Measurements from ENCODE around the gene MAGEB2. TPM values are rescaled to one million over a fixed set of nuclear protein-coding genes. Genes with fewer than 3 reads are reported as not detected.

The MAGEB2 gene
- total and polyA plus RNA-seq, 2 donors, result 0.05 TPM; not detected in 1

GRCh38 chrX:30219372-30219771 lies 4.0 kb downstream of the MAGEB2 start:
- Histone ChIP-seq H3K4me3 (ENCODE audit: low read length in 2 of 2) (no peak overlapping the region), H3K36me3 (ENCODE audit: control insufficient read depth in 2 of 2, insufficient read depth in 2 of 2, low read length in 1 of 2) (no peaks in the 10 kb centered on the region), H3K4me1 (ENCODE audit: control insufficient read depth in 2 of 2, insufficient read depth in 2 of 2, low read length in 2 of 2) (no peaks in the 10 kb centered on the region), H3K9me3 (ENCODE audit: control insufficient read depth in 2 of 2, insufficient read depth in 1 of 2, low read length in 1 of 2) (no peaks in the 10 kb centered on the region), H3K27ac (ENCODE audit: low read depth in 1 of 2, low read length in 1 of 2) (no peak overlapping the region), H3K27me3 (ENCODE audit: control insufficient read depth in 2 of 2, insufficient read depth in 1 of 2, low read length in 1 of 2) (no peaks in the 10 kb centered on the region)
- DNase-seq (ENCODE audit: low read depth in 6 of 9, low spot score in 9 of 9), result no peak
- WGBS, result 94% methylated on average over 4 of the region's 4 CpGs

DNA sequence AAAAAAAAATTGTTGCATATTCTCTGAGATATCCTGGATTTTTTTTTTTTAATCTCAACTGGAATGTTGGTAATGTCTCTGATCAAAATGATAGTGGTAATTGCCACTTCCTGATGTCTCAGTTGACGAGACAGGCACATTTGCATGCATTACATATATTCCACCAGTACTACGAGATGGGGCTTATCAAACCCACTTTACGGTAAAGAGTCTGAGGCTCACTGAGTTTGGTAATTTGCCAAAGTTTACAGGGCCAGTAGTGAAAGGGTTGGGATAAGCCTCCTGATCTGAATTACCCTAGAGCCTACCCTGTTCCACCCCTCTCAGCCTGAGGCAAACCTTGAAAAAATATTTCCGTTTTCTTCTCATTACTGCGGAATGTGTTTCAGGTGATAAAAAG lies 5.3 kb downstream of the MAGEB2 start:
- H3K36me3 ChIP-seq (ENCODE audit: control insufficient read depth in 2 of 2, insufficient read depth in 2 of 2, low read length in 1 of 2), result no peaks in the 10 kb centered on the region
- H3K4me1 ChIP-seq (ENCODE audit: control insufficient read depth in 2 of 2, insufficient read depth in 2 of 2, low read length in 2 of 2), result no peaks in the 10 kb centered on the region
- H3K27me3 ChIP-seq (ENCODE audit: control insufficient read depth in 2 of 2, insufficient read depth in 1 of 2, low read length in 1 of 2), result no peaks in the 10 kb centered on the region
- 93% methylated on average over 5 of the region's 5 CpGs for WGBS
- no peaks in the 10 kb centered on the region for H3K9me3 ChIP-seq (ENCODE audit: control insufficient read depth in 2 of 2, insufficient read depth in 1 of 2, low read length in 1 of 2)
- H3K27ac ChIP-seq (ENCODE audit: low read depth in 1 of 2, low read length in 1 of 2), result no peak overlapping the region
- no peak for DNase-seq (ENCODE audit: low read depth in 6 of 9, low spot score in 9 of 9)
- H3K4me3 ChIP-seq (ENCODE audit: low read length in 2 of 2), result no peak overlapping the region

- WGBS, result 77% methylated on average over 2 of the region's 2 CpGs
- H3K4me1 ChIP-seq (ENCODE audit: control insufficient read depth in 2 of 2, insufficient read depth in 2 of 2, low read length in 2 of 2), result no peaks in the 10 kb centered on the region
- H3K27ac ChIP-seq (ENCODE audit: low read depth in 1 of 2, low read length in 1 of 2), result no peak overlapping the region
- no peak overlapping the region for H3K4me3 ChIP-seq (ENCODE audit: low read length in 2 of 2)
- no peaks in the 10 kb centered on the region for H3K27me3 ChIP-seq (ENCODE audit: control insufficient read depth in 2 of 2, insufficient read depth in 1 of 2, low read length in 1 of 2)
- H3K36me3 ChIP-seq (ENCODE audit: control insufficient read depth in 2 of 2, insufficient read depth in 2 of 2, low read length in 1 of 2), result no peaks in the 10 kb centered on the region
- no peak for DNase-seq (ENCODE audit: low read depth in 6 of 9, low spot score in 9 of 9)
- no peaks in the 10 kb centered on the region for H3K9me3 ChIP-seq (ENCODE audit: control insufficient read depth in 2 of 2, insufficient read depth in 1 of 2, low read length in 1 of 2)
These were observed 9.2 kb downstream of the MAGEB2 start for GRCh38 chrX:30224536-30224935.

- H3K9me3 ChIP-seq (ENCODE audit: control insufficient read depth in 2 of 2, insufficient read depth in 1 of 2, low read length in 1 of 2), result no peaks in the 10 kb centered on the region
- no peak overlapping the region for H3K27ac ChIP-seq (ENCODE audit: low read depth in 1 of 2, low read length in 1 of 2)
- no peak overlapping the region for H3K4me3 ChIP-seq (ENCODE audit: low read length in 2 of 2)
- WGBS, result 85% methylated on average over 1 of the region's 1 CpG
- DNase-seq (ENCODE audit: low read depth in 6 of 9, low spot score in 9 of 9), result no peak
- no peaks in the 10 kb centered on the region for H3K36me3 ChIP-seq (ENCODE audit: control insufficient read depth in 2 of 2, insufficient read depth in 2 of 2, low read length in 1 of 2)
- no peaks in the 10 kb centered on the region for H3K4me1 ChIP-seq (ENCODE audit: control insufficient read depth in 2 of 2, insufficient read depth in 2 of 2, low read length in 2 of 2)
- no peaks in the 10 kb centered on the region for H3K27me3 ChIP-seq (ENCODE audit: control insufficient read depth in 2 of 2, insufficient read depth in 1 of 2, low read length in 1 of 2)
These were observed 13.2 kb downstream of the MAGEB2 start for GRCh38 chrX:30228526-30228925.

- no peaks in the 10 kb centered on the region for H3K27me3 ChIP-seq (ENCODE audit: control insufficient read depth in 2 of 2, insufficient read depth in 1 of 2, low read length in 1 of 2)
- no peaks in the 10 kb centered on the region for H3K36me3 ChIP-seq (ENCODE audit: control insufficient read depth in 2 of 2, insufficient read depth in 2 of 2, low read length in 1 of 2)
- WGBS, result 82% methylated on average over 4 of the region's 4 CpGs
- no peaks in the 10 kb centered on the region for H3K9me3 ChIP-seq (ENCODE audit: control insufficient read depth in 2 of 2, insufficient read depth in 1 of 2, low read length in 1 of 2)
- H3K4me3 ChIP-seq (ENCODE audit: low read length in 2 of 2), result no peak within 1 kb of the TSS
- no peak within 1 kb of the TSS for H3K27ac ChIP-seq (ENCODE audit: low read depth in 1 of 2, low read length in 1 of 2)
- no peak for DNase-seq (ENCODE audit: low read depth in 6 of 9, low spot score in 9 of 9)
- H3K4me1 ChIP-seq (ENCODE audit: control insufficient read depth in 2 of 2, insufficient read depth in 2 of 2, low read length in 2 of 2), result no peaks in the 10 kb centered on the region
These were observed 15.0 kb downstream of the MAGEB2 start, which contains the start of gene MAGEB3 for GRCh38 chrX:30230395-30230794. MAGEB3 (plus strand) TSS chrX:30230657; CDS start chrX:30235925, 5,268 bp downstream.

DNA sequence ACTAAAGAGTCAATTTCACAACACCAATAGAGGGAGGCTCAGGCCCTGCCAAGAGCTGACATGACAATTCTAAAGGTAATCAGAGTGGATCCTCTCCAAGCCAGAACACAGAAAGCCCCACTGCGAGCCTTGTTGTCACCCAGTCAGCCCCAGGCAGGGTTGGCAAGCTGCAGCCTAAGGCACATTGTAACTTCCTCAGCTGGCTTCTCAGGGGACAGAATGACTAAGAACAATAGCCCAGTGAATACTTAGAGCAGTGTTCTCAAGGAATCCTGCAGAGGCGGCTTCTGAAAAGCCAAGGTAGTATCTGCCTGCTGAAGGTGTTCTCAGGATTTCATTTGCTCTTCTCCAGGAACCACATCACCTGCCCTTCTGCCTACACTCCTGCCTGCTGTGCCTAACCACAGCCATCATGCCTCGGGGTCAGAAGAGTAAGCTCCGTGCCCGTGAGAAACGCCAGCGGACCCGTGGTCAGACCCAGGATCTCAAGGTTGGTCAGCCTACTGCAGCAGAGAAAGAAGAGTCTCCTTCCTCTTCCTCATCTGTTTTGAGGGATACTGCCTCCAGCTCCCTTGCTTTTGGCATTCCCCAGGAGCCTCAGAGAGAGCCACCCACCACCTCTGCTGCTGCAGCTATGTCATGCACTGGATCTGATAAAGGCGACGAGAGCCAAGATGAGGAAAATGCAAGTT lies 26.5 kb downstream of the MAGEB2 start, which contains the start of gene MAGEB4:
Gene MAGEB4, plus strand, starts transcription at position 277 of the 692 bp plus-strand sequence. Its CDS starts 136 bp downstream, at position 413.
- Histone ChIP-seq H3K4me3 (ENCODE audit: low read length in 2 of 2) (no peak within 1 kb of the TSS), H3K4me1 (ENCODE audit: control insufficient read depth in 2 of 2, insufficient read depth in 2 of 2, low read length in 2 of 2) (no peaks in the 10 kb centered on the region), H3K27me3 (ENCODE audit: control insufficient read depth in 2 of 2, insufficient read depth in 1 of 2, low read length in 1 of 2) (no peaks in the 10 kb centered on the region), H3K27ac (ENCODE audit: low read depth in 1 of 2, low read length in 1 of 2) (no peak within 1 kb of the TSS), H3K9me3 (ENCODE audit: control insufficient read depth in 2 of 2, insufficient read depth in 1 of 2, low read length in 1 of 2) (no peaks in the 10 kb centered on the region), H3K36me3 (ENCODE audit: control insufficient read depth in 2 of 2, insufficient read depth in 2 of 2, low read length in 1 of 2) (no peaks in the 10 kb centered on the region)
- WGBS, result 93% methylated on average over 10 of the region's 10 CpGs
- no peak for DNase-seq (ENCODE audit: low read depth in 6 of 9, low spot score in 9 of 9)

DNA sequence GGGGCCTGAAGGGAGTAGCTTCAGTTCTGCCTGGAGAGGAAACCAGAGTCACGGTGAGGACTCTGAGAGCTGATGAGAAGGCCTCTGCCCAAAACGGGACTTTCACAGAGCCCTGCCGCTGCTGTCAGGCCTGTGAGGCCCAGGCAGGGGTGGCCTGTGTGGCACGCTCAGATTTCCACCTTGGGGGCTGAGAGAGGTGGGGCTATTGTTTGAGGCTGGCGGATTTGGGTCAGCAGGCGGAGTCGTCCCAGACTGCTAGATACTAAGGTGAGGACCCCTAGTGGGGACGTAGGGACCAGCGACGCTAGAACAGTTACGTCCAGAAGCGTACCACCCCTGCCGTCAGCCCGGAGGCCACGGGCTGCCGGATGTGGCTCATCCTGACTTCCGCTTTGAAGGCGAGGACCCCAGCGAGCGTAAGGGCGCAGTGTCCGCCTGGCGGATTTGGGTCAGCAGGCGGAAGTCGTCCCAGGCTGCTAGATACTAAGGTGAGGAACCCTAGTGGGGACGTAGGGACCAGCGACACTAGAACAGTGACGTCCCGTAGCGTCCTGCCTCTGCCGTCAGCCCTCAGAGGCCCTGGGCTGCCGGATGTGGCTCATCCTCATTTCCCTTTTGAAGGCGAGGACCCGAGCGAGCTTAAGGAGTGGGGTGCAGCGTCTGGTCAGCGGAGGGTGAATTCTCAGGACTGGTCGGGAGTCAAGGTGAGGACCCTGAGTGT lies 31.6 kb downstream of the MAGEB2 start, which contains the start of gene MAGEB1:
Gene MAGEB1, plus strand, starts transcription at position 378 of the 721 bp plus-strand sequence. CDS start 3,348 bp downstream, outside the sequence.
- Histone ChIP-seq H3K4me3 (ENCODE audit: low read length in 2 of 2) (no peak within 1 kb of the TSS), H3K27ac (ENCODE audit: low read depth in 1 of 2, low read length in 1 of 2) (no peak within 1 kb of the TSS), H3K9me3 (ENCODE audit: control insufficient read depth in 2 of 2, insufficient read depth in 1 of 2, low read length in 1 of 2) (no peaks in the 10 kb centered on the region), H3K36me3 (ENCODE audit: control insufficient read depth in 2 of 2, insufficient read depth in 2 of 2, low read length in 1 of 2) (no peaks in the 10 kb centered on the region), H3K4me1 (ENCODE audit: control insufficient read depth in 2 of 2, insufficient read depth in 2 of 2, low read length in 2 of 2) (no peaks in the 10 kb centered on the region), H3K27me3 (ENCODE audit: control insufficient read depth in 2 of 2, insufficient read depth in 1 of 2, low read length in 1 of 2) (no peaks in the 10 kb centered on the region)
- DNase-seq (ENCODE audit: low read depth in 6 of 9, low spot score in 9 of 9), result no peak
- WGBS, result 94% methylated on average over 38 of the region's 38 CpGs

DNA sequence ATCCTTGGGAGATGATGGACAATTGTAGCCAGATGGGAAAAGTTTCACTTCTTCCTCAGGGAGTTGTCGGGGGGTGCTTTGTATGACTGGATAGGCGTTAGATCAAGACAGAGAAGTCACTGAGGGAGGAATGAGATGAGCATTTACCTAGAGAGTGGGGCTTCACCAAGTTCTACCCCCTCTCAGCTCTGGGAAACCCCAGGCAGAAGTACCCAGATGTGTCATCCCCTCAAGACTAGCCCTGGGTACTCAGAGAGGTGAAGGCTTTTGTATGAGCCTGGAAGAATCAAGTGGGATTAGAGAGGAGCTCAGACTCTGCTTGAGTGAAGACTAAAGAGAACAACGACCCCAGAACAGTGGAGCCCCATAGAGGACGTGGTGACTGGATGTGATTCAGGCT lies 33.5 kb downstream of the MAGEB2 start:
- Histone ChIP-seq H3K4me1 (ENCODE audit: control insufficient read depth in 2 of 2, insufficient read depth in 2 of 2, low read length in 2 of 2) (no peaks in the 10 kb centered on the region), H3K27ac (ENCODE audit: low read depth in 1 of 2, low read length in 1 of 2) (no peak overlapping the region), H3K4me3 (ENCODE audit: low read length in 2 of 2) (no peak overlapping the region), H3K36me3 (ENCODE audit: control insufficient read depth in 2 of 2, insufficient read depth in 2 of 2, low read length in 1 of 2) (no peaks in the 10 kb centered on the region), H3K27me3 (ENCODE audit: control insufficient read depth in 2 of 2, insufficient read depth in 1 of 2, low read length in 1 of 2) (no peaks in the 10 kb centered on the region), H3K9me3 (ENCODE audit: control insufficient read depth in 2 of 2, insufficient read depth in 1 of 2, low read length in 1 of 2) (no peaks in the 10 kb centered on the region)
- 92% methylated on average over 4 of the region's 4 CpGs for WGBS
- no peak for DNase-seq (ENCODE audit: low read depth in 6 of 9, low spot score in 9 of 9)

DNA sequence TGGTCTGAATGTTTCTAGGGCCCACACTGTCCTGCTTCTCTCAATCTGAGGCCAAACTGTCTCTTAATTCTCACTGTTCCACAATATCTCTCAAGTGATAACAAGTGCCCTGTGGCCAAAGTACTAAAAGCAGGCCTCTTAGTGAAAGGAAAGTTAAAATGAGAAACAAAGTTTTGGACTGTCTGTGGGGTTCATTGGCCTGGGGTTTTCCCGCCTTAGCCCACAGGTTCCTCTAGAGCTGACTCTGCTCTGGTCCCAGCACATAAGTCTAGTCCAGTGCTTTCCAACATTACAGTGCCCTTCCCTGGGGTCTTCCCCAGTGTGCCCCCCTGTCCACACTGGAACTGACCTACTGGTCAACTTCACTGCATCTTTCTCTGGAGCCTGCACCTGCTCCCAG lies 37.9 kb downstream of the MAGEB2 start:
- H3K9me3 ChIP-seq (ENCODE audit: control insufficient read depth in 2 of 2, insufficient read depth in 1 of 2, low read length in 1 of 2), result no peaks in the 10 kb centered on the region
- WGBS, result 100% methylated on average over 1 of the region's 1 CpG
- no peak overlapping the region for H3K27ac ChIP-seq (ENCODE audit: low read depth in 1 of 2, low read length in 1 of 2)
- no peaks in the 10 kb centered on the region for H3K36me3 ChIP-seq (ENCODE audit: control insufficient read depth in 2 of 2, insufficient read depth in 2 of 2, low read length in 1 of 2)
- H3K4me3 ChIP-seq (ENCODE audit: low read length in 2 of 2), result no peak overlapping the region
- no peaks in the 10 kb centered on the region for H3K27me3 ChIP-seq (ENCODE audit: control insufficient read depth in 2 of 2, insufficient read depth in 1 of 2, low read length in 1 of 2)
- H3K4me1 ChIP-seq (ENCODE audit: control insufficient read depth in 2 of 2, insufficient read depth in 2 of 2, low read length in 2 of 2), result no peaks in the 10 kb centered on the region
- no peak for DNase-seq (ENCODE audit: low read depth in 6 of 9, low spot score in 9 of 9)
